K562 (cell line): ENCODE results near the gene ASXL2. TPM values are rescaled to one million over a fixed set of nuclear protein-coding genes. Genes with fewer than 3 reads are reported as not detected.
A peak's percentile ranks its signal among the peaks of the same experiment; 100 is the strongest.

Experiments used
- C11orf30 ChIP-seq: fragments of 450-650 bp; IDR thresholded peaks from 2 replicates; pipeline ENCODE4 v1.6.1; 2016; ENCODE audit warnings: low read depth, mild to moderate bottlenecking
- ELF2 ChIP-seq: fragments of 250-450 bp; sonication (Bioruptor Pico); IDR thresholded peaks from 2 replicates; pipeline ENCODE4 v1.5.0; 2021; ENCODE audit warnings: mild to moderate bottlenecking
- FOXA3 ChIP-seq, 2 experiments: fragments of 450-650 bp in 1 of 2; sonication (generic) in 1 of 2; formaldehyde crosslinking; IDR thresholded peaks in 1 of 2; conservative IDR thresholded peaks in 1 of 2; 2 replicates each; pipeline versions ENCODE4 v1.4.0 to v1.8.0; 2020 to 2022; ENCODE audit warnings: mild to moderate bottlenecking in 2 of 2, missing genetic modification reagents in 1 of 2
- HCFC1 ChIP-seq: IDR thresholded peaks from 2 replicates; pipeline ENCODE4 v1.6.1; 2012; ENCODE audit warnings: low read depth, low read length, improper control_type of control experiment
- IRF2 ChIP-seq: sonication (generic); formaldehyde crosslinking; IDR thresholded peaks from 2 replicates; pipeline ENCODE4 v1.8.1; 2022; ENCODE audit warnings: mild to moderate bottlenecking, missing genetic modification reagents
- KDM2B ChIP-seq: fragments of 250-450 bp; sonication (Bioruptor Pico); IDR thresholded peaks from 2 replicates; pipeline ENCODE4 v1.8.0; 2021; ENCODE audit warnings: mild to moderate bottlenecking, moderate library complexity
- LEF1 ChIP-seq: fragments of 450-650 bp; IDR thresholded peaks from 2 replicates; pipeline ENCODE4 v1.6.1; 2016; ENCODE audit warnings: mild to moderate bottlenecking
- MIER1 ChIP-seq: fragments of 450-650 bp; IDR thresholded peaks from 2 replicates; pipeline ENCODE4 v1.6.1; 2016; ENCODE audit warnings: antibody characterized with exemption, mild to moderate bottlenecking, low read depth
- NR4A1 ChIP-seq, 2 experiments: fragments of 250-450 bp in 1 of 2; fragments of 450-650 bp in 1 of 2; sonication (Bioruptor Pico) in 1 of 2; IDR thresholded peaks; 2 replicates each; pipeline versions ENCODE4 v1.4.0 to v1.6.1; 2016 to 2020; ENCODE audit warnings: mild to moderate bottlenecking in 2 of 2, missing compliant biosample characterization in 1 of 2, missing genetic modification characterization in 1 of 2, moderate library complexity in 1 of 2
- RBM39 ChIP-seq: fragments of 200-400 bp; formaldehyde crosslinking; optimal IDR thresholded peaks from 2 replicates; pipeline ENCODE3; 2018; ENCODE audit warnings: low read depth, low read length
- SRF ChIP-seq, 2 experiments: fragments of 250-450, 450-650 bp in 1 of 2; sonication (Bioruptor Pico) in 1 of 2; sonication (generic) in 1 of 2; formaldehyde crosslinking; IDR thresholded peaks; 2 replicates each; pipeline versions ENCODE4 v1.5.0 to v1.5.1; 2020 to 2022; ENCODE audit warnings: mild to moderate bottlenecking in 1 of 2, missing genetic modification reagents in 1 of 2
- ZKSCAN3 ChIP-seq: fragments of 250-450 bp; sonication (Bioruptor Pico); IDR thresholded peaks from 2 replicates; pipeline ENCODE4 v1.4.0; 2020
- polyA plus RNA-seq, 8 experiments: library from polyadenylated mRNA; depleted of rRNA in 4 of 8; stranded (reverse) in 5 of 8; unstranded in 3 of 8; fragments of >200 nt; fragmentation: Nextera tagmentation in 2 of 8; fragmentation: Illumina TruSeq in 1 of 8; extraction: Ambion mirVana in 2 of 8; extraction: Trizol in 1 of 8; gene quantifications; 2 replicates each; pipeline versions ENCODE4 v1.2.1 to v1.2.3, GENCODE V29; 2011 to 2014; ENCODE audit warnings: inconsistent platforms in 1 of 8, missing spikeins in 1 of 8
- total RNA-seq, 7 experiments: library from RNA; depleted of rRNA in 6 of 7; stranded (reverse); fragments of >200 nt in 6 of 7; fragmentation: Illumina TruSeq in 2 of 7; extraction: Trizol in 2 of 7; gene quantifications; 2 replicates each; pipeline versions ENCODE4 v1.2.1 to v1.2.3, GENCODE V29; 2011 to 2021; ENCODE audit warnings: low replicate concordance in 1 of 7
- TF ChIP-seq, protein P1 (sequence below): fragments of 450-650 bp; IDR thresholded peaks from 2 replicates; pipeline ENCODE4 v1.6.1; 2018; ENCODE audit warnings: mild to moderate bottlenecking, low read depth; ENCODE audit not compliant: partially characterized antibody
- TF ChIP-seq, protein P2 (sequence below): sonication (generic); formaldehyde crosslinking; IDR thresholded peaks from 2 replicates; pipeline ENCODE4 v1.8.0; 2022; ENCODE audit warnings: mild to moderate bottlenecking, missing genetic modification reagents
- TF ChIP-seq, protein P3 (sequence below): conservative IDR thresholded peaks from 2 replicates; pipeline ENCODE4 v1.6.1; 2011; ENCODE audit warnings: low read depth, mild to moderate bottlenecking, low read length; ENCODE audit not compliant: control insufficient read depth
- TF ChIP-seq, protein P4 (sequence below): fragments of 250-450 bp; sonication (Bioruptor Pico); IDR thresholded peaks from 2 replicates; pipeline ENCODE4 v1.6.1; 2021; ENCODE audit warnings: mild to moderate bottlenecking
- TF ChIP-seq, protein P5 (sequence below): sonication (generic); formaldehyde crosslinking; IDR thresholded peaks from 2 replicates; pipeline ENCODE4 v1.8.1; 2023; ENCODE audit warnings: mild to moderate bottlenecking, missing genetic modification reagents, moderate library complexity

The ASXL2 gene
- total and polyA plus RNA-seq, 9 of the 15 experiments (the other 6 are each of a cell fraction or from before 2014, with no cell fraction given): 2.2 to 25.9 (median 9.0) TPM

DNA sequence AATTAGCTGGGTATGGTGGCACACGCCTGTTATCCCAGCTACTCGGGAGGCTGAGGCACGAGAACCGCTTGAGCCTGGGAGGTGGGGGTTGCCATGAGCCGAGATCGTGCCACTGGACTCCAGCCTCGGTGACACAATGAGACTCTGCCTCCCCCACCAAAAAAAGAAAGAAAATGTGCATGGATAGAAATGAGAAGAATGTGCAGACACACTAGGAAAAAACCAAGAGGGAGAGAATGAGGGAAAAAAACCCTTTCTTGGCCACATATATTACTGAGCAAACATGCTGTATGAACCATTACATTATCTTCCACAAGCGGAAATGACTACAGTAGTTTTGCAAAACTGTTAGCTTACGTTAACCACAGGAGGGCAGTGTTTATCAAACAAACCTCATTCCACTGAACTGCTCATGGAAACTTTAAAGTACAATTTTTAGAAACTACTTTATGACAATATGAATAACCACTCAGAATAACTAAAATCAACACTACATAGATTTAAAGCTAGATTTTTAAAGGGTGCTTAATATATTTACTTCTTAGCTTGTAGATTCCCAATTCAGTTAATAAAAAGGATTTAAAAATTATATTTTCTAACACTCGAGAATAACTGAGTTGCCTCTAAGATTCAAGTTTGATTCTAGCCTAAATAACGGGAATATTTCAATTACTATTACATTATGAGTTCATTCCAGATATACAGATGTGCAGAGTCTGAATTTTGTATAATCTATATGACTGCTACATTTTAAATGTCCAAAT lies 26.4 kb downstream of the ASXL2 start (continued):
- TF ChIP-seq, protein P1, sequence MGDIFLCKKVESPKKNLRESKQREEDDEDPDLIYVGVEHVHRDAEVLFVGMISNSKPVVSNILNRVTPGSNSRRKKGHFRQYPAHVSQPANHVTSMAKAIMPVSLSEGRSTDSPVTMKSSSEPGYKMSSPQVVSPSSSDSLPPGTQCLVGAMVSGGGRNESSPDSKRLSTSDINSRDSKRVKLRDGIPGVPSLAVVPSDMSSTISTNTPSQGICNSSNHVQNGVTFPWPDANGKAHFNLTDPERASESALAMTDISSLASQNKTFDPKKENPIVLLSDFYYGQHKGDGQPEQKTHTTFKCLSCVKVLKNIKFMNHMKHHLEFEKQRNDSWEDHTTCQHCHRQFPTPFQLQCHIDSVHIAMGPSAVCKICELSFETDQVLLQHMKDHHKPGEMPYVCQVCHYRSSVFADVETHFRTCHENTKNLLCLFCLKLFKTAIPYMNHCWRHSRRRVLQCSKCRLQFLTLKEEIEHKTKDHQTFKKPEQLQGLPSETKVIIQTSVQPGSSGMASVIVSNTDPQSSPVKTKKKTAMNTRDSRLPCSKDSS: no peak
- TF ChIP-seq, protein P2, sequence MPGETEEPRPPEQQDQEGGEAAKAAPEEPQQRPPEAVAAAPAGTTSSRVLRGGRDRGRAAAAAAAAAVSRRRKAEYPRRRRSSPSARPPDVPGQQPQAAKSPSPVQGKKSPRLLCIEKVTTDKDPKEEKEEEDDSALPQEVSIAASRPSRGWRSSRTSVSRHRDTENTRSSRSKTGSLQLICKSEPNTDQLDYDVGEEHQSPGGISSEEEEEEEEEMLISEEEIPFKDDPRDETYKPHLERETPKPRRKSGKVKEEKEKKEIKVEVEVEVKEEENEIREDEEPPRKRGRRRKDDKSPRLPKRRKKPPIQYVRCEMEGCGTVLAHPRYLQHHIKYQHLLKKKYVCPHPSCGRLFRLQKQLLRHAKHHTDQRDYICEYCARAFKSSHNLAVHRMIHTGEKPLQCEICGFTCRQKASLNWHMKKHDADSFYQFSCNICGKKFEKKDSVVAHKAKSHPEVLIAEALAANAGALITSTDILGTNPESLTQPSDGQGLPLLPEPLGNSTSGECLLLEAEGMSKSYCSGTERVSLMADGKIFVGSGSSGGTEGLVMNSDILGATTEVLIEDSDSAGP (CRISPR knock-in tag): no peak
- TF ChIP-seq RBM39 (no peak), HCFC1 (no peak), LEF1 (peak; percentile 81), KDM2B (CRISPR knock-in tag) (no peak), IRF2 (CRISPR knock-in tag) (no peak), NR4A1 (CRISPR knock-in tag; IDR thresholded peaks at IDR 0.05) (no peak), NR4A1 (tag; IDR thresholded peaks at IDR 0.05) (peak; percentile 49; the same call in 1 of the 2 replicates), FOXA3 (CRISPR knock-in tag; conservative IDR thresholded peaks at IDR 0.05 in 1 of 2, IDR thresholded peaks at IDR 0.05 in 1 of 2) (peak; percentile 78 to 88), MIER1 (no peak), C11orf30 (peak; percentile 57), ZKSCAN3 (CRISPR knock-in tag) (no peak), SRF (CRISPR knock-in tag; IDR thresholded peaks at IDR 0.05) (no peak), ELF2 (CRISPR knock-in tag) (no peak)
- TF ChIP-seq, protein P3, sequence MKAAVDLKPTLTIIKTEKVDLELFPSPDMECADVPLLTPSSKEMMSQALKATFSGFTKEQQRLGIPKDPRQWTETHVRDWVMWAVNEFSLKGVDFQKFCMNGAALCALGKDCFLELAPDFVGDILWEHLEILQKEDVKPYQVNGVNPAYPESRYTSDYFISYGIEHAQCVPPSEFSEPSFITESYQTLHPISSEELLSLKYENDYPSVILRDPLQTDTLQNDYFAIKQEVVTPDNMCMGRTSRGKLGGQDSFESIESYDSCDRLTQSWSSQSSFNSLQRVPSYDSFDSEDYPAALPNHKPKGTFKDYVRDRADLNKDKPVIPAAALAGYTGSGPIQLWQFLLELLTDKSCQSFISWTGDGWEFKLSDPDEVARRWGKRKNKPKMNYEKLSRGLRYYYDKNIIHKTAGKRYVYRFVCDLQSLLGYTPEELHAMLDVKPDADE: no peak; the same call in 1 of the 2 replicates
- TF ChIP-seq, protein P4, sequence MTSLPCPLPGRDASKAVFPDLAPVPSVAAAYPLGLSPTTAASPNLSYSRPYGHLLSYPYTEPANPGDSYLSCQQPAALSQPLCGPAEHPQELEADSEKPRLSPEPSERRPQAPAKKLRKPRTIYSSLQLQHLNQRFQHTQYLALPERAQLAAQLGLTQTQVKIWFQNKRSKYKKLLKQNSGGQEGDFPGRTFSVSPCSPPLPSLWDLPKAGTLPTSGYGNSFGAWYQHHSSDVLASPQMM: no peak
- TF ChIP-seq, protein P5, sequence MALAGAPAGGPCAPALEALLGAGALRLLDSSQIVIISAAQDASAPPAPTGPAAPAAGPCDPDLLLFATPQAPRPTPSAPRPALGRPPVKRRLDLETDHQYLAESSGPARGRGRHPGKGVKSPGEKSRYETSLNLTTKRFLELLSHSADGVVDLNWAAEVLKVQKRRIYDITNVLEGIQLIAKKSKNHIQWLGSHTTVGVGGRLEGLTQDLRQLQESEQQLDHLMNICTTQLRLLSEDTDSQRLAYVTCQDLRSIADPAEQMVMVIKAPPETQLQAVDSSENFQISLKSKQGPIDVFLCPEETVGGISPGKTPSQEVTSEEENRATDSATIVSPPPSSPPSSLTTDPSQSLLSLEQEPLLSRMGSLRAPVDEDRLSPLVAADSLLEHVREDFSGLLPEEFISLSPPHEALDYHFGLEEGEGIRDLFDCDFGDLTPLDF (CRISPR knock-in tag): no peak
